ENCODE data around the gene DENND2D. TPM values are rescaled to one million over a fixed set of nuclear protein-coding genes. Genes with fewer than 3 reads are reported as not detected.

Gene DENND2D
- total and polyA plus RNA-seq, 10 of the 15 experiments (the other 5 are each of a cell fraction or from before 2014, with no cell fraction given): 149 to 375 (median 172) TPM

GRCh38 chr1:111223126-111223685 is 22.8 kb upstream of the DENND2D start (continued):
- TF ChIP-seq FOXK2 (IDR thresholded peaks at IDR 0.05) (no peak), EZH2 (IDR thresholded peaks at IDR 0.05; ENCODE audit: borderline replicate concordance, control insufficient read depth, low read depth, low read length) (no peak), NBN (IDR thresholded peaks at IDR 0.05) (0 out of 2 replicates have a peak, but pooled peaks have one; percentile 7), NRF1 (conservative IDR thresholded peaks at IDR 0.05; ENCODE audit: low read depth, low read length) (no peak), RELB (IDR thresholded peaks at IDR 0.05; ENCODE audit: low read depth) (0 out of 2 replicates have a peak, but pooled peaks have one; percentile 30), ZBTB4 (CRISPR knock-in tag; IDR thresholded peaks at IDR 0.05) (no peak), SUZ12 (IDR thresholded peaks at IDR 0.05; ENCODE audit: unreplicated experiment) (no peak), TARDBP (IDR thresholded peaks at IDR 0.05; ENCODE audit: borderline replicate concordance) (no peak), TAF1 (IDR thresholded peaks at IDR 0.05; ENCODE audit: borderline replicate concordance, low read depth, low read length) (peak; percentile 52; the same call in 1 of the 2 replicates), YY1 (IDR thresholded peaks at IDR 0.05; ENCODE audit: low read depth, low read length) (no peak), REST (IDR thresholded peaks at IDR 0.05; ENCODE audit: low read depth, low read length) (no peak)
